Skin of body (tissue), 2 donors: ENCODE measurements around the gene IQCE. TPM values are rescaled to one million over a fixed set of nuclear protein-coding genes. Genes with fewer than 3 reads are reported as not detected.
"Not testable (repeated sequence)": the region's sequence is repeated elsewhere in the genome, so short reads cannot be mapped to it uniquely, and the experiment has no call there.

ENCODE experiments used
- DNase-seq: peaks from one replicate; lab custom pipeline; 2025; lab: John Stamatoyannopoulos, UW
- total RNA-seq: library from RNA; depleted of rRNA; stranded (reverse); fragments of >200 nt; gene quantifications from one replicate; pipeline ENCODE4 v1.2.3, GENCODE V29; 2014

The IQCE gene
- total RNA-seq, 1 donor from 2014 or later: 8.0 TPM

DNA sequence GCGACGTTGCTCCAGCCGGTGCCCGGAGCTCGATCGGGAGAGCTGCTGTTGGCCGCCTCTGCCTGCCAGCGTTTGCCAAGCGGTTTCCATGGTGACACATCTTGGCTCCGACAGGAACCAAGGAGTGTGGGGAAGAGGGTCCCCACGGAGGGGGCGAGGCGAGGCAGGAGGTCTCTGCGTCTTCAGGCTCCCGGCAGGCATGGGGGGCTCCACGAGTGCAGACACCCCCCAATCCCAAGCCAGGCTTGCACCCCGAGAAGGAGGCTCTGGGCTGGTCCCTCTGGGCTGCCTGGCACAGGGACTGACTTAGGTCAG, 27.0 kb upstream of the IQCE start:
- DNase-seq: not testable (repeated sequence)

DNA sequence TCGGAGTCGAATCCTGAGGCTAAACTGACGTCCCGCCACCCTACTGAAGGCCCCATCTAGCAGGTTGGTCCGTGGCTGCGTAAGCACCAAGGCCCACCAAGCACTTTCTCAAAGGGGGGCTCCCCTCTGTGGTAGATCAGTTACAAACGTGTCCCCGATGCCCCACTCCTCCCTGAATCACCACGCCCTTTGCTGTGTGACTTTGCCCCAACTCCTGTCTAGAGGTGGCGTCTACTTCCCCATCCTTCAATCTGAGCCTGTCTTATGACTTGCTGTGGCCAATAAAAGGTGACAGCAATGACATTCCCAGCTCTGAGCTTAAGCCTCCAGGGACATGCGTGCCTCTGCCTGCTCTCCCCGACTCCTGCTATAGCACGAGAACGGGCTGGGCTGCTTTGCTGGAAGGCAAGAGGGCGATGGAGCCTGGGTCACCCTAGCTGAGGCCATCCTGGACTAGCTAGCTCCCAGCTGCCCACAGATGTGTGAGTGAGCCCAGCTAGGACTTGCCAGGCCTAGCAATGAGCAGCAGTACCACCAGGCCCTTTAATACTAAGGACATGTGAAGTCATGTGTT, 26.5 kb upstream of the IQCE start:
- not testable (repeated sequence) for DNase-seq

DNA sequence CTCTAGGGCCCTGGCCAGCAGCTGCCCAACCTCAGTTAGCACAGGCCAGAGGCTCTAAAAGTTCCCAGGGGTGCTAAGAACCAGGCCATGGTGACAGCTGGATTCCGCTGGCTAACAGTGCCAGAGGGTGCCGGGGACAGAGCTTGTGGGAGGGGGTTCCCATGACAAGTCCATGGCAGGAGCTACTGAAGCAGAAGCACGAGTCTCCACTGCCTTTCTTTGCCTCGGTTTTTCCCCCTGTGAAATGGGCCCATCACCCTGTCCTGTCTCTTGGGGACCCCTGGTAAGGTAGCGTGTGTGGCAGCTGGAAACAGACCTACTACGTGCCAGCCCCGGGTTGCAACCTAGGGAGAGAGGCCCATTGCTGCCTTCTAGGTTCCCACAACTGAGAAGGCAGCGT, 26.0 kb upstream of the IQCE start:
- not testable (repeated sequence) for DNase-seq

DNA sequence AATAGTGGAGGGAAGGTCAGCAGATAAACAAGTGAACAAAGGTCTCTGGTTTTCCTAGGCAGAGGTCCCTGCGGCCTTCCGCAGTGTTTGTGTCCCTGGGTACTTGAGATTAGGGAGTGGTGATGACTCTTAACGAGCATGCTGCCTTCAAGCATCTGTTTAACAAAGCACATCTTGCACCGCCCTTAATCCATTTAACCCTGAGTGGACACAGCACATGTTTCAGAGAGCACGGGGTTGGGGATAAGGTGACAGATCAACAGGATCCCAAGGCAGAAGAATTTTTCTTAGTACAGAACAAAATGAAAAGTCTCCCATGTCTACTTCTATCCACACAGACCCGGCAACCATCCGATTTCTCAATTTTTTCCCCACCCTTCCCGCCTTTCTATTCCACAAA, 25.2 kb upstream of the IQCE start:
- DNase-seq: not testable (repeated sequence)

DNA sequence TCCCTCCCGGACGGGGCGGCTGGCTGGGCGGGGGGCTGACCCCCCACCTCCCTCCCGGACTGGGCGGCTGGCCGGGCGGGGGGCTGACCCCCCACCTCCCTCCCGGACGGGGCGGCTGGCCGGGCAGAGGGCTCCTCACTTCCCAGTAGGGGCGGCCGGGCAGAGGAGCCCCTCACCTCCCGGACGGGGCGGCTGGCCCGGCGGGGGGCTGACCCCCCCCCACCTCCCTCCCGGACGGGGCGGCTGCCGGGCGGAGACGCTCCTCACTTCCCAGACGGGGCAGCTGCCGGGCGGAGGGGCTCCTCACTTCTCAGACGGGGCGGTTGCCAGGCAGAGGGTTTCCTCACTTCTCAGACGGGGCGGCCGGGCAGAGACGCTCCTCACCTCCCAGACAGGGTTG, 24.6 kb upstream of the IQCE start:
- DNase-seq: not testable (repeated sequence)

DNA sequence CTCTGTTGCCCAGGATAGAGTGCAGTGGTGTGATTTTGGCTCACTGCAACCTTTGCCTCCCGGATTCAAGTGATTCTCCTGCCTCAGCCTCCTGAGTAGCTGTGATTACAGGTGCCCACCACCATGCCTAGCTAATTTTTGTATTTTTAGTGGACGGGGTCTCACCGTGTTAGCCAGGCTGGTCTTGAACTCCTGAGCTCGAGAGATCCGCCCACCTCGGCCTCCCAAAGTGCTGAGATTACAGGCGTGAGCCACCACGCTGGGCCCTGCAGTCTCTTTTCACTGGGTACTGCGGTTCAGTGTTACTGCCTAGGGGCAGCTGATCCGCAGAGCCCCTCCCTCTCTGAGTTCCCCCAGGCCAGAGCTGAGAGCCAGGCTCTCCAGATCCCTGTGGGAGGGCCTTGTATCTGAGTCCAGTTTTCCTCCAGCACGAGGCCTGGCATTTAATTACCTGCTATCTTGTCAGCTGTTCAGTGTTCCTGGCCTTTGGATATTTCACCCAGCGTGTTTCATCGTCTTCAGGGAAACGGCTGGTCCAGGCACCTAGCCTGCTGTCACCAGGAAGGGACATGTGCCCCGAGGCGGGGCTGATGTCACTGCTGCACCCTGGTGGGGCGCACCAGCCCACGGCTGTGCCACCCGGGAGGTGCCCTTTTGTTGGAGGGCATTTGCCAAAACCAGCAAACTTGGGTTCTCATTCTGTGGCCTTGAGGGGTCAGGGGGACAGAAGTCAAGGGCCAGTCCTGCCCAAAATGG, 22.7 kb upstream of the IQCE start:
- DNase-seq: not testable (repeated sequence)

DNA sequence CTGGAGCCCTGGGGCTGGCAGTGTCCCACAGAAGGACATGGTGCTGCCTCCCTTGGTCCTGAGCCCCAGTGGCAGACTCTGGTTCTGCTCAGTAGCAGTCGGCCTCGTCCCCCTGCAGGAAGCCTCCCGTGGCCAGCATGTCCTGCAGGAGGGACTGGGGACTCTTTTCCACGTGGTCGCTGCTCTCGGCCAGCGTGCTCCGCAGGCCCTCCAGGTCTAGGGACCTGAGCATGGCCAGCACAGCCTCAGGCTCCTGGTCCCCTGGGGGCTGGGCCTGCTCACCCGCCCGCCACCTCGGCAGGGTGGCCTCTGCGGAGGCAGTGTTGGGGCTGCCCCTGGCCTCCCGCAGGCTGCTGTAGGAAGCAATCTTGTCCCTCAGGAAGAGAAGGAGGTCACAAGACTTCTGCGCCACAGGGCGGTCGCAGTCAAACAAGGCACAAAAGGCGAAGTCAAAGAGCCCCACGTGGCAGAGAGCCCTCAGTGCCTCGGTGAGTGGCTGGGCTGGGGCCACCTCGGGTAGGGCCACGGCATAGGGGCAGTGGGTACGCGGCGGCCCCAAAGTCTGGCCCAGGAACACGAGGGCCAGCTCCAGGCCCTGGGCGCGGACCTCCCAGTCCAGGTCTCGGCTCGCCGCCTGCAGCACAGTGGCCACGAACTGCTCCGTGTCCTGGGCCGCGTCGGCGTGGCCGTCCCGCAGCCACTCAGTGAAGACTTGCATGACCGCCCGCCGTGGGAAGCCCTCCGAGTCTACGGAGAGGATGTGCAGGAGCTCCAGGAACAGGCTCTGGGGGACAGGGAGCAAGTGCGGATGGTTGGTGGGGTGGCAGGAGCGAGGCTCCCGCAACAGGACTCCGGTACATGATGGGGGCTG, 20.6 kb upstream of the IQCE start:
- no peak for DNase-seq

DNA sequence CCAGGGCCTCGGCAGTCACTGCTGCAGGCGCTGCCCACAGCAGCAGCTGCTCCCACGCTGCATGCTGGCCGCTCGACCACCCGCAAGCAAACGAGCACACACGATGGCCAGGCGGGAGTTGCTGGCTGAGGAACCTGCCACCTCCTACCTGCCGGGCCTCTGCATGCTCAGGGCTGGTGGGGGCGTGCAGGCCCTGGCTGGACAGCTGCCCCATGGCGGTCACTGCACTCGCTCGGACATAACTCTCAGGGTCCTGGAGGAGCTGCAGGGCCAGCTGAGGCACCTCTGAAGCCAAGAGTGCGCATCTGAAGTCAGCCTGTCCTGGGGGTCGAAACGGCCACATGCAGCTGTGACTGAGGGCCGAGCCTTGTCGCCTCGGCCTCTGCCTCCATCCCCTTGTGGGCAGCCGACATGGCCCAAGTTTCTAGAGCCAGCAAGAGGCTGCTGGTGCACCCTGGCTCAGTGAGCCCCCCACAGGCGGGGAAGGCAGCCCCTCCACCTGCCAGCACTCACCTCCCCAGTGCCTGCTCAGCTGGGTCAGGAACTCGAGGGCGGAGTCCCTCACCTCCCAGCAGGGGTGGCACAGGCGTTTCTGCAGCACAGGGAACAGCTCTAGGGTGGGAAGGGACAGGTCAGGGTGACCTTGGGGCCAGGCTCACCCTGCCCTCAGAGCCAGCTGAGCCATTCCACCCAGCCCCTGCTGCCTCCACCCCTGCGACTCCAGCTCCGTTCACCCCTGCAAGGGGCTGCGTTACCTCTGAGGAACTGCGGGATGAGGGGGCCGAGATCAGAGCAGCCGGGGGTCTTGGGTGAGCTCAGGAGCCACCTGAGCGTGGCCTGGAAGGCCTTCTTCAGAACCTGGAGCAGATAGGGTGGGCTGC, 19.5 kb upstream of the IQCE start:
- DNase-seq: no peak

DNA sequence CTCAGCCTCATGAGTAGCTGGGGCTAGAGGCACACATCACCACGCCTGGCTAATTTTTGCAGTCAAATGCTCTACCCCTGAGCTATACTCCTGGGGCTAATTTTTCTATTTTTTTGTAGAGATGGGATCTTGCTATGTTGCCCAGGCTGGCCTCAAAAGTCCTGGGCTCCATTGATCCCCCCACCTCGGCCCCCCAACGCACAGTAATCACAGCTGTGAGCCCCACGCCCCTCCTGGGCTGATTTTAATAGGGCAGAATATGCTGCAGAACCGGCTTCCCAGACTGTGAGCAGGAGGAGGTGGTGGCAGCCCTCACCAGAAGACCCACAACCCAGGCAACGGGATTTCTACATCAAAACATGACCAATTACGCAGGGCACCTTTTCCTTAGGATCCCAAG, 18.6 kb upstream of the IQCE start:
- no peak for DNase-seq

DNA sequence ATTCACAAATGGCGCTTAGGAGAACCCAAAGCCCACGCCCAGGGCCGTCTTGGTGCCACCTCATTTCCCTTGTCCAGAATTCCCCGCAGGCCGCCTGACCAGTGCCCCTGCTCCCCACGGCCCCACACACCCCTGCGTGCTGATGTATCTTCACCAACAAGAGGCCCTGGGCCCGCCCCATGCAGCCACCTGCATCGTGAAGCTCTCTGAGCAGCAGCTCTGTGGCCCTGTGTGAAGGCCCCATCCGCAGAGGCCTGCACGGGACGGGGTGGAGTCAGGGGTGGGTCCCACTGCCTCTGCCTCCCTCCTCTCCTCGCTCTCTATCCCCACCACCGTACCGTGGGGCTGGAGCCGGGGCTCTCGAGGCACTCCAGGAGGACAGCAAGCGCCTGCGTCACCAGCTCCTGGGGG, 18.1 kb upstream of the IQCE start:
- DNase-seq: no peak

DNA sequence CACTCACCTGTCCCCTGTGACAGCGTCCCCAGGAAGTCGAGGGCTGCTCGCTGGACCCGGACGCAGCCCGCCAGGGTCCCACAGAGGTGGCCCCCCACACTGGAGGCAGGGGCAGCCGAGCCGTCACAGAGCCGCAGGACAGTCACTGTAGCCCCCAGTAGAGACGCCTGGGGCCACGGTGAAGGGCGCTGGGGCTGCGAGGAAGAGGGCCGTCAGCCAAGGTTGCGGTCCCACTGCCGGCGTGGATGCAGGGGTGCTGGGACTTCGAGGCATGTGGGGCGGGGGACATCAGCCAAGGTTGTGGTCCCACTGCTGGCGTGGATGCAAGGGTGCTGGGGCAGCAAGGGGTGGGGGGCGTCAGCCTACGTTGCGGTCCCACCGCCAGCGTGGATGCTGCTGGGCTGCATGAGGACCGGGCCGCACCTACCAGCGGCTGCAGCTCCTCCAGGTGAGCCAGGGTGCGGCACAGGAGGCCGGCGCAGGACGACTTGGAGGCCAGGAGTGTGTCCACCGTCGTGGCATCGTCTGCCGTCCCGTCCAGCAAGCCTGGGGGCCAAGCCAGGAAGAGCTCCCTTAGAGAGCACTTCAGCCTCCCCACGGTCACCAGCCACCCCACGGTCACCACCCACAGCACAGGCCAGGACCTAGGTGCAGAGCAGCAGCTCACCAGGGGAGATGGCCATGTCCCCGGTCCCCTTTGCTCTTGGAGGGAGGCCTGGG, 17.3 kb upstream of the IQCE start:
- no peak for DNase-seq

DNA sequence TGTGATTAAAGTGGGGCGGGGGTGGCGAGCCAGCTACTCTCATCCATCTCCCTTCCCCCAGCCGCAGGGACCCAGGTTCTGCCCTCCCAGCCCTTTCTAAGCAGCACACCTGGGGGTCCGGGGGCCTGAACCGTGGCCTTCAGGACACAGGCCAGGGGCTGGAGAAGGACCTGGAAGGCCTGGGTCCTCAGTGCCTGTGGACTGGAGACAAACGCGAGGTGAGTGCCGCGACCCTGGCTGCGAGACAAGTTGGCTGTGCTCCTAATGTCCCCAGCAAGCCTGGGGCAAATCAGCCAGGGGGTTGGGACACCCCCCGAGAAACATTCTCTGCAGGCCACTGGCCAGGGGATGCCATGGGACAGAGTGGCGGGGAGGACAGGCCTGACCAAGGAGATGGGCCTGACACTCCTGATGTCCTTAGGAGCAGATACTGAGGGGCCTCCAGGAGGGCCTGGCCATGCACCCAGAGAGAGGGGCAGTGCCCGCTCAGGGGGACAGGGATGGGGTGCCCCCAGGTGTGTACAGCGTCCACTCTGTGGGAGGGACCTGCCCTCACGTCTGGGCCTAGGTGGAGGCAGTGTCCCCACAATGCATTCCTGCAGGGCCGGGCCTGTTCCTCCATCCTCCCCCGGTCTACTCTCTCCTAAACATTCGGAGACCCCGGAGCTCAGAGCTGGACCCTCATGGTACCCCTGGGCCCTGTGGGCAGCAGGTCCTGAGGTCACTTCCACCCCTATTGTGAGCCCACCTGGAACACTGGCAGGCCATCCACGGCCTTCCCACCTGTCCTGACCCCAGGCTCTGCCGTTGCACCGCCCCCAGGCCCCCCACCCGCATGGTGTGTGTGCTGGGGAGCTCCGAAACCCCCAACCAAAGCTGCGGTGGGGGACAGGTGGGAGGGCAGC, 16.5 kb upstream of the IQCE start:
- DNase-seq: no peak

DNA sequence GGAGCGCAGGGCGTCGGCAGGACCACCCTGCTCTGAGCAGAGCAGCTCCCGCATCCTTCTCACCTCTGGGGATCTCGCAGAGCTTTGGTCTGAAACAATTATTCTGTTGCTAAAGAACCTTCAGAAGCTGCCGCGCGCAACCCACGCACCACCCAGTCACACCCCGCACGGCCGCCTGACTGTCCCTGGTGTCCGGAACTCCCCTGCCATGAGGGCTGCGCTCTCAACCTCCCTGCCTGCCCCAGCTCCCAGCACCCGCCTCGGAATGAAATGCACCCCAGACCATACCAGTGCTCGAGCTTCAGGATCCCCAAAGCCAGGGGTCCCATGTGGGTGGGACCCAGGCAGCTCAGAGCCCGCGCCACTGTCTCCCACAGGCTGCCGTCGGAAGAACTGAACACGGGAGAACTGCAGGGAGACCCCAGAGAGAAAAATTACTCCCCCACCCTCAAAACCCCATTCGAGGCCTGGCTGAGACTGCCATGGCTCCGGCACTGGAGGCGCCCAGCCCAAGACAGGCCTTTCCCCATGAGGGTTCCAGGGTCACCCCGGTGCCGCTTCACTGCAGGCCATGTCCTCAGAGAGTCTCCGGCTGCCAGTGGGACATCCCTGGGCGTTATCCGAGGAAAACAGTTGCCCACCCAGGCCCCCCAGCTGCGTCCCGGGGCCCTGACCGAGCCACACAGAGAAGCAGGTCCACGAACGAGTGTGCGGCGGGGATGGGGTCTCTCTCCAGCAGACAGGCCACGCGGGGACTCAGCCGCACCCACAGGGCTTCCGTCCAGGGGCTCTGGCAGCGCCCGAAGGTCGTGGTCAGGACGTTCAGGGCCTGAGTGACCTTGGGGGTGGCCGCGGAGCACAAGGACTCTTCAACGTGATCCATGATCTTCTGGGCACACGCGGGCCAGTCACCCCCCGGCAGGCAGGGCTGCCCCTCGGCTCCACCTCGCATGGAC, 15.6 kb upstream of the IQCE start:
- no peak for DNase-seq

DNA sequence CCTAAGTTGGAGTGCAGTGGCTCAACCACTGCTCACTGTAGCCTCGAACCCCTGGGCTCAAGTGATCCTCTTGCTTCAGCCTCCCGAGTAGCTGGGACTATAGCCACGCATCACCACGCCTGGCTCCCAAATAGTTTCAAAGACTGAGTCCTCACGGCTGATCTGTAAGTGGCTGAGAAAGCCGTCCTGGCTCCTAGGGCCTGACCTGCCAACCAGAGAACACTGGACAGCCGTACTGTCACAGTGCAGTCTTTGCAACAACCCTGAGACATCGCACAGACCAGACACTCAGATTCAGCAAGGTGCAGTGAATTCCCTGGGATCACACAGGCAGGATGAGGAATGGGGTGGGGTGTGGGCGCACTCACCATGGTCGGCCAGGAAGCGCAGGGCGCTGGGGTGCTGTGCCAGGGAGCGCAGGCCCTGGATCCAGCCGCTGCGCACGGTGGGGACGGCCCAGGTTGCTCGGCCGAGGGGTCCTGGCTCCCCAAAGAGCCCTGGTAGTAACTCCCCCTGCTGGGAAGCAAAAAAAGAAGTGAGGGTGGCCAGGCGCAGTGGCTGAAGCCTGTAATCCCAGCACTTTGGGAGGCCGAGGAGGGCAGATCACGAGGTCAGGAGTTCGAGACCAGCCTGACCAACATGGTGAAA, 14.1 kb upstream of the IQCE start:
- no peak for DNase-seq

DNA sequence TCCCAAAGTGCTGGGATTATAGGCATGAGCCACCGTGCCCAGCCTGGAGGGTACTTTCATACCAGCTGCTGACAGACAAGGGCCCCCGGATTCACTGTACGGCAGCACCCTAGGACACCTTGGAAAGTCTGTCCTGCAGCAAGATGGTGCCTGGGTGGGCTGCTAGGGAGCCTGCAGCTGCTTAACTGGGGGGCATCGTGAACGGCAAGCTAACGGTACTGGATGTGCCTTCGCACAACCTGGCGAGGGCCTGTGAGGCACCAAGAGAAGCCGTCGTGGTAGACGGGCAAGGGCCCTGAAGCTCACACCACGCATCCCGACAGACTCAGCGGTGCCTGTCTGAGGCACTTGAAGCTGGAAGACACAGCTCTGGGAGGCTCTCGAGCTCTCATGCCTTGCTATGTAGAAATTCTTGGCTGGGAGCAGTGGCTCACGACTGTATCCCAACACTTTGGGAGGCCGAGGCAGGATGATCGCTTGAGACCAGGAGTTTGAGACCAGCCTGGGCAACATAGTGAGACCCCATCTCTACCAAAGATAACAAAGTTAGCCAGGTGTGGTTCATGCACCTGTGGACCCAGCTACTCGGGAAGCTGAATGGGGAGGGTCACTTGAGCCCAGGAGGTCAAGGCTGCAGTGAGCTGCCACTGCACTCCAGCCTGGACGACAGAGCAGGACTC, 12.9 kb upstream of the IQCE start:
- no peak for DNase-seq

DNA sequence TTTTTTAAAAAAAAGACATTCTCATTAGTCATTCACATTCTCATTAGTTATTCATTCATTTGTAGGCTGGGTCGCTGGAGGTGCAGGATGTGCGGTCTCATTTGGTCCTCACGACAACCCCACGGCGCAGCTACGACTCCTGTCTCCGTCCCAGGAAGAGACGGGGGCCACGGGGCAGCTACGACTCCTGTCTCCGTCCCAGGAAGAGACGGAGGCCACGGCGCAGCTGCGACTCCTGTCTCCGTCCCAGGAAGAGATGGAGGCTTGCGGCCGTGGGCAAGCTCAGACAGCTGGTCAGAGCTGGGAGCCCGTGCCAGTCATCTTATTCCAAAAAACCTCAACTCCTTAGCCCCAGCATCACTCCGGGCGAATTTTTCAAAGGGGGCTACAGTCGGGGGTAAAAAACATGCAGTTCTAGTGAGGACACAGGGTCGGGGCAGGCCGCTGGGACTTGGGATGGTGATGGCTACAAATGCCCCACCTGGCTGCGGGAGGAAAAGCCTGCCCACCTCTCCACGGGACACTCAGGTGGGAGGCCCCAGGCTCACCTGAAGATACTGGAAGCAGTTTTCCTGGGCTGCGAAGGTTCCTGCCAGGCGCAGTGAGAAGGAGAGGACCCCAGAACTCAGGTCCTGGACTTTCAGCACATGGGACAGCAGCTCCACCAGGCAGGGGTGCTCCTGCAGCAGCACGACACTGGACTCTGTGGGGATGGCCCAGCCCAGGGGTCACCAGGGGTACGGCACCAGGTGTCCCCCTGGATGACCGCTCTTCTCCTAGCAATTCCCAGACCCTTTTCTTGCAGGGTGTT, 11.8 kb upstream of the IQCE start:
- no peak for DNase-seq

DNA sequence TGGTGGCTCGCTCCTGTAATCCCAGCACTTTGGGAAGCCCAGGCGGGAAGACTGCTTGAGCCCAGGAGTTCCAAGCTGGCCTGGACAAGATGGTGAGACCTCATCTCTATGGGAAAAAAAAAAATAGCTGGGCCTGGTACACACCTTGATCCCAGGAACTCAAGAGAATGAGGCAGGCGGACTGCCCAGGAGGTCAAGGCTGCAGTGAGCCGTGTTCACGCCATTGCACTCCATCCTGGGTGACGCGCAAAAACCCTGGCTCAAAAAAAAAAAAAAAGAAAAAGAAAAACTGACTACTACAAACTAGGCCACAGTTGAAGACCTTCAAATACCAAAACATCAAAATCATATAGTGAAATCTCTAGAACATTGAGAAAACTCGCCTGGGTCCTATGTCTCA, 7.4 kb upstream of the IQCE start:
- DNase-seq: no peak
